ENCODE measurements around the gene TNP1.

Gene TNP1

DNA sequence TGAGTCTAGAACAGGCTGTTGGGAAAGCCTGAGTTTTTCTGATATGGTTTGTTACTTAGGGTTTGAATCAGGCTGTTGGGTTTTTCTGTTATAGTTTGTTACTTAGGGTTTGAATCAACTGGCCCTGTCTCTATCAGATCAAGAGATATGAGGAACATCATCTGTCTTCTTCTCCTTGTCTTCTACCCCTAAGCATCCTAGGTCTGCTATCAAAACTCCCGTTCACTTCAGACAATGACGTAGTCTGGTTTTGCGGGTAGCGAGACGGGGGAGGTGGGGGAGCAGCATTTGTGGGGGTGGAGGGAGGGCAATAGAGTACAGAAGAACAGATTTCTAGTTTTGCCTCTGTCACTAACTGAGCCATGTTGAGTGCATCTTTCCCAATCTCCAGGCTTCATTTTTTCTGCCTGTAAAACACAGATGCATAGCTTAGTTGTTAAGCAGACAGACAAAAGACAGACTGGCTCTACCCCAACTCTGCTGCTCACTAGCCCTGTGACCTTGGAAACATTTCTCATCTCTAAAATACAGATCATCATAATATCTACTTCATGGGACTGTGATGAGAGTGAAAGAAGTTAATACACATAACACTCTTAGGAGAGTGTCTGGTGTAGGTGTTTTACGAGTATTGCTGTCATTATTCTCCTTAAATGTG is 9.1 kb downstream of the TNP1 start:
- no peak overlapping the region for H3K4me3 ChIP-seq (replicated peaks in 1 of 2; ENCODE audit: low read depth in 2 of 2, low read length in 2 of 2)
- no peak for TF ChIP-seq CTCF (IDR thresholded peaks at IDR 0.05; ENCODE audit: low read depth, low read length)
- DNase-seq (ENCODE audit: low read depth in 2 of 2) = no peak

DNA sequence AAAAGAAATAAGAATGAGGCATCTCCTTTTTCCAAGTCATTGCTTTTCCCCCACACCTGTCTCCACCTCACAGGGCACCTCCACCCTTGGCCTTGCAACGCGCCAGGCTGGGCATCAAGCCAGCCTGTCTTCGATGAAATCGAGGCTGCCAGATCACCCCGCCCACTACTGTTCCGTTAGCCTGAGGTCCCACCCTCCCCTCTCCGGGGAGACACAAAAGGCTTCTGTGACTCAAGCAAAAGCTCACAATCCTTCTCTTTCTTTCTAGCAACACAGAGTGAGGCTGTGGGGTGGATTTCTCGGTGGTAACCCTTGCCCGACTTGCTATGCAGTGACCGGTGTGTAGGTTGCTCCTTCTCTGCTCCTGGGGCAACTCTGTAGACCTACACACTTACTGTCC is 9.9 kb downstream of the TNP1 start:
- H3K4me3 ChIP-seq (replicated peaks in 1 of 2; ENCODE audit: low read depth in 2 of 2, low read length in 2 of 2) = no peak overlapping the region
- peak in 1 of 2 donors; percentile 21 for DNase-seq (ENCODE audit: low read depth in 2 of 2)
- no peak for TF ChIP-seq CTCF (IDR thresholded peaks at IDR 0.05; ENCODE audit: low read depth, low read length)

DNA sequence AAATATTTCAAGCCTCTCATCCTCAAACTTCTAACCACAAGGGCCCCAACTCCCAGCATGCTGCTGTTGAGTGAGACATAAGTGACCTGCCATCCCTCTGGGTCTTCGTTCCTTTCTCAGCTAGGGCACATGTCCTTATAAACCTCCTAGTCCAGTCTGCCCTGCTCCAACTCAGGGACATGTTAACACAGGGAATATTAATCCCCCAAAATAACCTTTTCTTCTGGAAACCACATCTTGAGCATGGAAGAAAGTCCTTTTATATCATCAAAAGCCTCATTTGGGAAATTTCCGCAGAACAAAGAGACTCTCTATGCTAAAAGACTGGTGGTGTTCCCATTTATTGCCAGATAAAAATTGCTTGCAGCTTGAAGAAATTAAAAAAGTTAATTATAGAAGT is 14.4 kb downstream of the TNP1 start:
- no peak for TF ChIP-seq CTCF (IDR thresholded peaks at IDR 0.05; ENCODE audit: low read depth, low read length)
- no peak overlapping the region for H3K4me3 ChIP-seq (replicated peaks in 1 of 2; ENCODE audit: low read depth in 2 of 2, low read length in 2 of 2)
- no peak for DNase-seq (ENCODE audit: low read depth in 2 of 2)

GRCh38 chr2:216842636-216843035 is 17.2 kb downstream of the TNP1 start:
- H3K4me3 ChIP-seq (replicated peaks in 1 of 2; ENCODE audit: low read depth in 2 of 2, low read length in 2 of 2) = no peak overlapping the region
- no peak for TF ChIP-seq CTCF (IDR thresholded peaks at IDR 0.05; ENCODE audit: low read depth, low read length)
- no peak for DNase-seq (ENCODE audit: low read depth in 2 of 2)

GRCh38 chr2:216839688-216840087 is 20.2 kb downstream of the TNP1 start:
- H3K4me3 ChIP-seq (replicated peaks in 1 of 2; ENCODE audit: low read depth in 2 of 2, low read length in 2 of 2) = no peak overlapping the region
- no peak for DNase-seq (ENCODE audit: low read depth in 2 of 2)
- TF ChIP-seq CTCF (IDR thresholded peaks at IDR 0.05; ENCODE audit: low read depth, low read length) = no peak

DNA sequence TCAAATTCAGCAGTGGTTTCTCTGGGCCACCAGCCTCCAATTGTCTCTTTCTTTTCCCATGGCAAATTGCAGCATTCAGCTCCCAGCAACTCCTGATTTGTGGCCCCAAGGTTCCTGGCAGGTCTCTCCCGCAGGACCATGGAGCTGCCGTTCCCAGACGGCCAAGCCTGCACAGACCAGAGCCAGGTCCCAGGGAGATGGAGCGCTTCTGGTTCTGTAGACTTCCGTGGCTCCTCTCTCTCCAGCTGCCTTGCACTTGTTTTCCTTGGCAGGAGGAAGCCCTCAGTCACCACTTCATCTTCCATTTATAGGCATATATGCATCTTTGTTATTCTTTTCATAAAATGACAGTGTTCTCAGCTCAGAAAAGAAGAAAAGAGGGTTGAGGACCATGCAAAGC is 21.7 kb downstream of the TNP1 start:
- no peak overlapping the region for H3K4me3 ChIP-seq (replicated peaks in 1 of 2; ENCODE audit: low read depth in 2 of 2, low read length in 2 of 2)
- TF ChIP-seq CTCF (IDR thresholded peaks at IDR 0.05; ENCODE audit: low read depth, low read length) = no peak
- DNase-seq (ENCODE audit: low read depth in 2 of 2) = peak in 1 of 2 donors; percentile 35

DNA sequence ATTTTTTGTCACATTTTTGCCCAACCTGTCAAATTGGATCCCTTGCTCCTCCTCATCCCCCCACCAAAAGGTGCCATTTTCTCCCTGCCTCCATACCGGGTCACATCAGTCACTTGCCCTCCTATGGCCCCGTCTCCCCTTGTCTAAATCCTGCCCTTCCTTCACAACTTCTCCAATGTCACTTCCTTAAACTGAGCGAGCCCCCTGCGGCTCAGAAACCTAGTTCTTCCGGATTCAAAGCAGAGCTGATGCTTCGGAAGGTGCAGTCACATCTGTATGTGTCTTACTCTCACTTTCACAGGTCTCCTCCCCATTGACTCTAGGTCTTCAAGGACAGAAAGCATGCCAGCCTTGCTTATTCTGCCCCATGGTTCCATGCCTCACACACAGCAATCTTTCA is 22.1 kb downstream of the TNP1 start:
- no peak for TF ChIP-seq CTCF (IDR thresholded peaks at IDR 0.05; ENCODE audit: low read depth, low read length)
- no peak overlapping the region for H3K4me3 ChIP-seq (replicated peaks in 1 of 2; ENCODE audit: low read depth in 2 of 2, low read length in 2 of 2)
- DNase-seq (ENCODE audit: low read depth in 2 of 2) = no peak
